ENCODE measurements around the gene MBLAC2. TPM values are rescaled to one million over a fixed set of nuclear protein-coding genes. Genes with fewer than 3 reads are reported as not detected.

MBLAC2 gene
- total RNA-seq = 3.2 and 6.1 TPM in 2 replicates

DNA sequence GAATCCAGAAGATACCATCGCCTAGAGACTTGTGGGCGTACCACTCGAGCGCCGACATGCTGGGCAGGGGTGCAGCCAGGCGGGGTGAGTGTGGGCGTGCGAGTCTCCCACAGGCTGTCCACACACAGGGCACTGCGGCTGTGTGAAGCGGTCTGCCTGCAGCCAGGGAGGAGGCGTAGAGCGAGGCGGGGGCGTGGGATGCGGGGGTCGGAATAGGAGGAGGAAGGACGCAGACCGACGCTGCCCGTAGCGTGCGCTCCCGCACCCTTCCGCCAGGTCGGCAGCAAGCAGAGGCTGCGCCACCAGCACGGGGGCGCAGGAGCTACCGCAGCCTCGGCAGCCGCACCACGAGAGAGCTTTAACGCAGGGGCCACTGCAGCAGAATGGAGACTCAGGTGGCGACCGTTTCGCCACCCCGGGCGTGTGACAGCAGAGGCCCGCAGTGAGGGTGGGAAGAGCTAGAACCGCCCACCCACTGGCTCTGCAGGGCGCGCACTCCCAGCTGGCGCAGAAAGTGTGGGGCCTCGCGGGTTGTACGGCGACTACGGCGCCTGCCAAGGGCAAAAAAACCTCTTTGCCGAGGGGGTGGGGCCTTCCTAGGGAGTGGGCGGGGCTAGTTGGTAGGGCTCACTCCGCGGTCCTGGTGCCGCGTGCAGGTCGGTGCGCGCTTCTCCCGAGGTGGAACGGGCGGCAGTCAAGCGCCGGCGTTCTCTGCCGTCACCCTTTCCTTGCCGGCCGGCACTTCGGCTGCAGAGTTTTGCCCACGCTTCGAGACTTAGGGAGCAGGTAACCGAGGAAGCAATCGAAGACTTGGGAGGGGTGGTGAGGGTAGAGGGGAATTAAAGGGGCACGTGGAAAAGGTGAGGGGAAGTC lies at the start of gene MBLAC2, which contains the start of gene POLR3G:
Gene MBLAC2, minus strand, starts transcription at position 537 of the 873 bp plus-strand sequence. Its CDS starts 479 bp downstream, at position 58.
Gene POLR3G, plus strand, starts transcription at position 630 of the 873 bp plus-strand sequence. CDS start 10,704 bp downstream, outside the sequence.

GRCh38 chr5:90409318-90410177 lies 65.0 kb downstream of the MBLAC2 start, which contains the start of gene CETN3:
Gene CETN3, minus strand, starts transcription at chr5:90409756. Its CDS starts 95 bp downstream, at chr5:90409661.

Other genes with a start within 250 kb of the MBLAC2 start
- 9.9 and 17.4 TPM in 2 replicates for gene CETN3, start 65.0 kb downstream of the MBLAC2 start, total RNA-seq
- gene POLR3G, start 93 bp upstream of the MBLAC2 start, total RNA-seq = 5.2 and 8.5 TPM in 2 replicates
- 12.0 and 18.5 TPM in 2 replicates for gene LYSMD3, start 54.8 kb upstream of the MBLAC2 start, total RNA-seq
- under 0.01 and 0.06 TPM in 2 replicates for gene ADGRV1, start 84.0 kb upstream of the MBLAC2 start, total RNA-seq